Sigmoid colon (tissue), 3 donors: Measurements from ENCODE around the gene PLXNB2.

Experiments used
- POLR2A ChIP-seq, 2 donors: fragments of 450-650 bp; IDR thresholded peaks; one replicate each; pipeline ENCODE4 v1.6.1; 2016; ENCODE audit warnings: antibody characterized with exemption in 2 of 2, mild to moderate bottlenecking in 2 of 2, moderate library complexity in 2 of 2
- TF ChIP-seq, protein P1 (sequence below), 4 experiments: fragments of 450-650 bp in 3 of 4; fragments of 200-600 bp in 1 of 4; IDR thresholded peaks; one replicate each; pipeline ENCODE4 v1.5.1; 2016 to 2019; ENCODE audit warnings: antibody characterized with exemption in 4 of 4, mild to moderate bottlenecking in 3 of 4, moderate library complexity in 2 of 4

DNA sequence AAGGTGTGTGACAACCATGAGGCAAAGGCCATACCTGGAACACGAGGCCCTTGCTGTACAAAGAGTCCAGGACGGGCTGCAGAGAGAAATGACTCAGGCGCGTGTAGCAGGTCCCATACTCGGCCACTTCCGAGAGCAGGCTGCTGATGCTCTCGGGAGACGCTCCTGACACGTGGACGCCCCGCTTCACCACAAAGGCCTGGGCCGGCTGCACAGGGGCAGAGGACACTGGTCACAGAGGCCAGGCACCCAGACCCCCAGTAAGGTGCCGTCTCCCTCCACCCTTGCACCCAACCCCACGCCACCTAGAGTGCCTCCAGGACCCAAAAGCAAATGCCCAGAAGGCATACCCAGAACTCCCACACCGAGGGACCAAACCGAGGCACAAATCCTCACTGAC, 78.1 kb downstream of the PLXNB2 start:
- TF ChIP-seq, protein P1, sequence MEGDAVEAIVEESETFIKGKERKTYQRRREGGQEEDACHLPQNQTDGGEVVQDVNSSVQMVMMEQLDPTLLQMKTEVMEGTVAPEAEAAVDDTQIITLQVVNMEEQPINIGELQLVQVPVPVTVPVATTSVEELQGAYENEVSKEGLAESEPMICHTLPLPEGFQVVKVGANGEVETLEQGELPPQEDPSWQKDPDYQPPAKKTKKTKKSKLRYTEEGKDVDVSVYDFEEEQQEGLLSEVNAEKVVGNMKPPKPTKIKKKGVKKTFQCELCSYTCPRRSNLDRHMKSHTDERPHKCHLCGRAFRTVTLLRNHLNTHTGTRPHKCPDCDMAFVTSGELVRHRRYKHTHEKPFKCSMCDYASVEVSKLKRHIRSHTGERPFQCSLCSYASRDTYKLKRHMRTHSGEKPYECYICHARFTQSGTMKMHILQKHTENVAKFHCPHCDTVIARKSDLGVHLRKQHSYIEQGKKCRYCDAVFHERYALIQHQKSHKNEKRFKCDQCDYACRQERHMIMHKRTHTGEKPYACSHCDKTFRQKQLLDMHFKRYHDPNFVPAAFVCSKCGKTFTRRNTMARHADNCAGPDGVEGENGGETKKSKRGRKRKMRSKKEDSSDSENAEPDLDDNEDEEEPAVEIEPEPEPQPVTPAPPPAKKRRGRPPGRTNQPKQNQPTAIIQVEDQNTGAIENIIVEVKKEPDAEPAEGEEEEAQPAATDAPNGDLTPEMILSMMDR (IDR thresholded peaks at IDR 0.05), result no peak
- no peak for TF ChIP-seq POLR2A (IDR thresholded peaks at IDR 0.05)
